H9 (cell line): Measurements from ENCODE around the gene PSMD7. TPM values are rescaled to one million over a fixed set of nuclear protein-coding genes. Genes with fewer than 3 reads are reported as not detected.

Experiments
- DNase-seq: peaks from one replicate; pipeline ENCODE4 v3.0.0-alpha.2; 2017
- H2AFZ ChIP-seq: one replicate; pipeline ENCODE4 v1.6.1; 2013; ENCODE audit warnings: mild to moderate bottlenecking, low read length, control low read depth, moderate library complexity
- H2AK5ac ChIP-seq: 2 replicates; pipeline ENCODE4 v1.6.1; 2013; ENCODE audit warnings: low read length, control low read depth, mixed read lengths; ENCODE audit not compliant: insufficient read length
- H2BK120ac ChIP-seq: one replicate; pipeline ENCODE4 v1.6.1; 2013; ENCODE audit warnings: low read depth, mild to moderate bottlenecking, low read length, control low read depth, inconsistent platforms; ENCODE audit not compliant: poor library complexity, severe bottlenecking
- H2BK12ac ChIP-seq: 2 replicates; pipeline ENCODE4 v1.6.1; 2013; ENCODE audit warnings: low read length, control low read depth, mixed read lengths, low read depth; ENCODE audit not compliant: insufficient read length
- H2BK15ac ChIP-seq: 2 replicates; pipeline ENCODE4 v1.6.1; 2013; ENCODE audit warnings: low read depth, low read length, control low read depth
- H2BK20ac ChIP-seq: one replicate; pipeline ENCODE4 v1.6.1; 2013; ENCODE audit warnings: low read depth, mild to moderate bottlenecking, low read length, control low read depth, inconsistent platforms; ENCODE audit not compliant: poor library complexity, severe bottlenecking
- H2BK5ac ChIP-seq: 2 replicates; pipeline ENCODE4 v1.6.1; 2013; ENCODE audit warnings: low read length, control low read depth, mixed read lengths; ENCODE audit not compliant: insufficient read length
- H3K14ac ChIP-seq: 2 replicates; pipeline ENCODE4 v1.6.1; 2013; ENCODE audit warnings: low read length, control low read depth; ENCODE audit not compliant: insufficient read depth
- H3K18ac ChIP-seq: 2 replicates; pipeline ENCODE4 v1.6.1; 2013; ENCODE audit warnings: low read depth, mild to moderate bottlenecking, mixed read lengths, low read length, control low read depth; ENCODE audit not compliant: insufficient read length
- H3K23ac ChIP-seq: 2 replicates; pipeline ENCODE4 v1.6.1; 2013; ENCODE audit warnings: low read length, control low read depth, mixed read lengths, low read depth; ENCODE audit not compliant: insufficient read length
- H3K23me2 ChIP-seq: 2 replicates; pipeline ENCODE4 v1.6.1; 2013; ENCODE audit warnings: low read depth, mild to moderate bottlenecking, mixed read lengths, low read length, control low read depth; ENCODE audit not compliant: insufficient read length, poor library complexity, severe bottlenecking
- H3K27ac ChIP-seq: 2 replicates; pipeline ENCODE4 v1.5.1; 2013; ENCODE audit warnings: low read length, control low read depth, mixed read lengths, low read depth; ENCODE audit not compliant: insufficient read length
- H3K27me3 ChIP-seq: 2 replicates; pipeline ENCODE4 v1.6.1; 2013; ENCODE audit warnings: low read length, control low read depth, inconsistent platforms; ENCODE audit not compliant: insufficient read depth
- H3K4ac ChIP-seq: 2 replicates; pipeline ENCODE4 v1.6.1; 2013; ENCODE audit warnings: low read depth, mild to moderate bottlenecking, control low read depth, inconsistent platforms, low read length, moderate library complexity
- H3K4me1 ChIP-seq: 2 replicates; pipeline ENCODE4 v1.6.1; 2013; ENCODE audit warnings: low read length, control low read depth, inconsistent platforms; ENCODE audit not compliant: insufficient read depth
- H3K4me2 ChIP-seq: 2 replicates; pipeline ENCODE4 v1.6.1; 2013; ENCODE audit warnings: low read length, control low read depth, mixed read lengths; ENCODE audit not compliant: insufficient read length, insufficient read depth
- H3K56ac ChIP-seq: 2 replicates; pipeline ENCODE4 v1.6.1; 2013; ENCODE audit warnings: low read depth, mild to moderate bottlenecking, mixed read lengths, low read length, control low read depth; ENCODE audit not compliant: insufficient read length
- H3K79me1 ChIP-seq: 2 replicates; pipeline ENCODE4 v1.6.1; 2013; ENCODE audit warnings: low read depth, mild to moderate bottlenecking, moderate library complexity, low read length, control low read depth, inconsistent platforms; ENCODE audit not compliant: insufficient read depth, poor library complexity, severe bottlenecking
- H3K79me2 ChIP-seq: 2 replicates; pipeline ENCODE4 v1.6.1; 2013; ENCODE audit warnings: low read length, control low read depth, inconsistent platforms; ENCODE audit not compliant: insufficient read depth
- H3K9ac ChIP-seq: 2 replicates; pipeline ENCODE4 v1.6.1; 2013; ENCODE audit warnings: low read length, control low read depth, mixed read lengths; ENCODE audit not compliant: insufficient read length; ENCODE audit errors: extremely low read depth
- H3K9me3 ChIP-seq: one replicate; pipeline ENCODE4 v1.6.1; 2013; ENCODE audit warnings: low read depth, low read length, inconsistent platforms; ENCODE audit not compliant: control insufficient read depth
- H3T11ph ChIP-seq: one replicate; pipeline ENCODE4 v1.6.1; 2013; ENCODE audit warnings: mild to moderate bottlenecking, low read length, control low read depth, inconsistent platforms
- H4K20me1 ChIP-seq: one replicate; pipeline ENCODE4 v1.6.1; 2013; ENCODE audit not compliant: control insufficient read depth, insufficient read length, insufficient read depth
- H4K5ac ChIP-seq: 2 replicates; pipeline ENCODE4 v1.6.1; 2013; ENCODE audit warnings: low read depth, mild to moderate bottlenecking, mixed read lengths, low read length, control low read depth; ENCODE audit not compliant: insufficient read length
- H4K8ac ChIP-seq: replicated peaks from 2 replicates; pipeline ENCODE4 v1.6.1; 2013; ENCODE audit warnings: low read length, control low read depth, mixed read lengths, low read depth; ENCODE audit not compliant: insufficient read length
- H4K91ac ChIP-seq: 2 replicates; pipeline ENCODE4 v1.6.1; 2013; ENCODE audit warnings: low read depth, mild to moderate bottlenecking, moderate library complexity, mixed read lengths, low read length, control low read depth; ENCODE audit not compliant: insufficient read length
- H3K27ac Mint-ChIP-seq, 3 experiments: 2 replicates in 2 of 3; 3 replicates in 1 of 3; pipeline ENCODE4 v1.8.0; 2020 to 2021; ENCODE audit warnings: mixed read lengths in 3 of 3, mild to moderate bottlenecking in 1 of 3, moderate library complexity in 1 of 3
- H3K27me3 Mint-ChIP-seq: 2 replicates; pipeline ENCODE4 v1.8.0; 2021; ENCODE audit warnings: low read depth, mild to moderate bottlenecking, moderate library complexity, mixed read lengths
- H3K36me3 Mint-ChIP-seq, 3 experiments: 2 replicates in 2 of 3; 3 replicates in 1 of 3; pipeline ENCODE4 v1.8.0; 2020 to 2021; ENCODE audit warnings: low read depth in 3 of 3, mixed read lengths in 3 of 3; ENCODE audit not compliant: insufficient read depth in 1 of 3
- H3K4me1 Mint-ChIP-seq, 2 experiments: 2 replicates each; pipeline ENCODE4 v1.8.0; 2020; ENCODE audit warnings: mixed read lengths in 2 of 2
- H3K4me3 Mint-ChIP-seq, 2 experiments: 2 replicates in 1 of 2; 3 replicates in 1 of 2; pipeline ENCODE4 v1.8.0; 2020 to 2021; ENCODE audit warnings: mild to moderate bottlenecking in 2 of 2, mixed read lengths in 2 of 2, moderate library complexity in 1 of 2
- H3K9me3 Mint-ChIP-seq, 2 experiments: 2 replicates in 1 of 2; 3 replicates in 1 of 2; pipeline ENCODE4 v1.8.0; 2020; ENCODE audit warnings: mild to moderate bottlenecking in 2 of 2, mixed read lengths in 2 of 2, moderate library complexity in 1 of 2
- CTCF ChIP-seq: fragments of 200-600 bp; sonication (generic); conservative IDR thresholded peaks from 3 replicates; pipeline ENCODE4 v1.8.0; 2021; ENCODE audit warnings: antibody characterized with exemption, mild to moderate bottlenecking
- WGBS: extraction: QIAGEN DNeasy Blood & Tissue Kit; methylation state at CpG from one replicate; pipeline ENCODE4 v1.1.7; 2013; ENCODE audit warnings: missing lambda C conversion rate, low lambda C conversion rate, mixed read lengths; ENCODE audit not compliant: insufficient read length; ENCODE audit errors: extremely low coverage; 5-methylcytosine and 5-hydroxymethylcytosine counted together
- total RNA-seq: library from RNA; stranded (reverse); gene quantifications from 2 replicates; pipeline ENCODE4 v1.2.1, GENCODE V29; 2021

The PSMD7 gene
- total RNA-seq, 1 experiment from 2014 or later = 140 TPM

DNA sequence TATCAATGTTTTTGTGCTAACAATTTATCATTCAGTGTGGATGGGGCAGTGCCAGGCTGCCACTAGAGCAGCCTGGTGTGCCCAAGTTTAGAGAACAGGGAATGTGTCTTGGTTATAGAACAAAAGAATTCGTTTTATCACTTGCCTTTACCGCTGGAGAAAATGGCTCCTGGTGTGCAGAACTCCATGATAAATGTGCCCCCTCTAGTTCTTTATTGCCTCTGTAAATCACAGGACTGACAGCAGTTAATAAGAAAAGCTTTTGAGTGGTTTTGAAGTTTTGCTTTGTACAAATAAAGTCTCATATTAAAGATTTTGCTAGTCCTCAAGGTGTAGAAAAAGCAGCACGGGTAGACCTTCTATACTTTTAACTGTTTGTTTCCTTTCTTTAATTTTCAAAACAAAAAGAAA lies 28.2 kb upstream of the PSMD7 start:
- Histone ChIP-seq H4K91ac (no peak overlapping the region), H3K23ac (no peak overlapping the region), H2BK15ac (no peak overlapping the region), H3K4ac (no peak overlapping the region), H3K9me3 (no peaks in the 10 kb centered on the region), H2BK12ac (no peak overlapping the region), H3K79me1 (no peaks in the 10 kb centered on the region), H4K8ac (no peak overlapping the region), H3K27ac (no peak overlapping the region), H3T11ph (no peak overlapping the region), H4K5ac (no peak overlapping the region), H2AFZ (no peak overlapping the region), H3K56ac (no peak overlapping the region), H3K4me2 (no peak overlapping the region), H2BK5ac (no peak overlapping the region), H2AK5ac (no peak overlapping the region), H3K9ac (no peak overlapping the region), H2BK120ac (no peak overlapping the region), H3K23me2 (no peaks in the 10 kb centered on the region), H3K4me1 (peaks cover 3% of the 10 kb centered on the region; the same call in 1 of the 2 replicates), H3K79me2 (no peaks in the 10 kb centered on the region), H4K20me1 (no peaks in the 10 kb centered on the region), H3K27me3 (no peaks in the 10 kb centered on the region), H3K18ac (no peak overlapping the region), H2BK20ac (no peak overlapping the region), H3K14ac (no peak overlapping the region)
- Mint-ChIP-seq H3K27me3 (no peaks in the 10 kb centered on the region), H3K4me3 (no peak overlapping the region), H3K36me3 (no peaks in the 10 kb centered on the region), H3K9me3 (peaks cover 0 to 2% of the 10 kb centered on the region in 2 experiments; a peak in 3 of 5 replicates), H3K27ac (no peak overlapping the region), H3K4me1 (peaks cover 5 to 8% of the 10 kb centered on the region in 2 experiments)
- no CpG with 5 or more reads among the region's 3 CpGs for WGBS
- no peak for TF ChIP-seq CTCF
- no peak for DNase-seq
